ENCODE results near the gene NAV2.

DNA sequence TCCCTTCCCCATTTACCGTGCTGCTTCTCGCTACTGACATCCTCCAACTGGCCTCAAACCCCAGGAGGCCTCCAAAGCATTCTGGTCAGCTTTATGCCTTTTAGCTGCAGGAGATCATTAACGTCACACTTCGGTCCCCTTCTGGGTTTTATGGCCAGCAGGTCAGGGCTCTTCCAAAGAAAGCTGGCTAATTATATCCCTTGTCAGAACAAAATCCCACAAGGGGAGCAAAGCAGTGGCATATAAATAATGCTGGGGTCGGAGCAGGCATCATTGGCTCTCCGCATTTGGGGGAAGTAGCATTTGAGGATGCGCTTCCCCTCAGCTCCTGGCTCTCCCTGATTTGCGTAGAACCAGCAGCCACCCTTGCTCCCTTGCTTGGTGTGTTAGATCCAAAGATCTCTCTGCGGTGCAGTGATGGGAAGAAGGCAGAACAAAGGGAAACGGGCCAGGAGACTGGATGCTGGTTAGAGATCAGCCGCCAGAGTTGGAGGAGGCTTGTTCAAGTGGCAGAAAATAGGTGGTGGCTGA is 330.2 kb downstream of the NAV2 start:
- TF ChIP-seq, protein P1, sequence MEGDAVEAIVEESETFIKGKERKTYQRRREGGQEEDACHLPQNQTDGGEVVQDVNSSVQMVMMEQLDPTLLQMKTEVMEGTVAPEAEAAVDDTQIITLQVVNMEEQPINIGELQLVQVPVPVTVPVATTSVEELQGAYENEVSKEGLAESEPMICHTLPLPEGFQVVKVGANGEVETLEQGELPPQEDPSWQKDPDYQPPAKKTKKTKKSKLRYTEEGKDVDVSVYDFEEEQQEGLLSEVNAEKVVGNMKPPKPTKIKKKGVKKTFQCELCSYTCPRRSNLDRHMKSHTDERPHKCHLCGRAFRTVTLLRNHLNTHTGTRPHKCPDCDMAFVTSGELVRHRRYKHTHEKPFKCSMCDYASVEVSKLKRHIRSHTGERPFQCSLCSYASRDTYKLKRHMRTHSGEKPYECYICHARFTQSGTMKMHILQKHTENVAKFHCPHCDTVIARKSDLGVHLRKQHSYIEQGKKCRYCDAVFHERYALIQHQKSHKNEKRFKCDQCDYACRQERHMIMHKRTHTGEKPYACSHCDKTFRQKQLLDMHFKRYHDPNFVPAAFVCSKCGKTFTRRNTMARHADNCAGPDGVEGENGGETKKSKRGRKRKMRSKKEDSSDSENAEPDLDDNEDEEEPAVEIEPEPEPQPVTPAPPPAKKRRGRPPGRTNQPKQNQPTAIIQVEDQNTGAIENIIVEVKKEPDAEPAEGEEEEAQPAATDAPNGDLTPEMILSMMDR (IDR thresholded peaks at IDR 0.05) = no peak
- no peak for TF ChIP-seq POLR2A (IDR thresholded peaks at IDR 0.05)

All from body of pancreas (tissue), 4 donors.